CD4-positive, alpha-beta T cell (primary cell): ENCODE data around the gene ELF4. TPM values are rescaled to one million over a fixed set of nuclear protein-coding genes. Genes with fewer than 3 reads are reported as not detected.

Experiments
- ATAC-seq: fragments of 200-7000 bp; cut with Tn5 transposase; one replicate; pipeline ENCODE4 v1.10.0; 2022; ENCODE audit warnings: mild to moderate bottlenecking; ENCODE audit not compliant: poor library complexity
- CTCF ChIA-PET: fragments of 350-600 bp; sonication (Branson Sonifier 250); formaldehyde crosslinking; loops from one replicate; lab custom pipeline; 2021; ENCODE audit warnings: antibody characterized with exemption, inconsistent platforms; lab: Charles Lee
- POLR2A ChIA-PET: fragments of 350-600 bp; sonication (Branson Sonifier 250); formaldehyde crosslinking; loops from one replicate; lab custom pipeline; 2021; ENCODE audit warnings: antibody characterized with exemption, inconsistent platforms; lab: Charles Lee
- DNase-seq, 14 experiments: peaks; one replicate each; pipeline ENCODE4 v3.0.0-alpha.2; 2013 to 2020; ENCODE audit warnings: mixed read lengths in 2 of 14
- H3K27ac ChIP-seq, 2 donors: one replicate each; pipeline versions ENCODE4 v1.5.1 to v1.7.0; 2013; ENCODE audit warnings: low read length in 2 of 2, low read depth in 1 of 2, mild to moderate bottlenecking in 1 of 2
- H3K27me3 ChIP-seq, 2 experiments: 1 replicate in 1 of 2; 2 replicates in 1 of 2; pipeline versions ENCODE4 v1.6.1 to v1.7.0; 2013; ENCODE audit warnings: low read length in 2 of 2, control low read depth in 1 of 2, mild to moderate bottlenecking in 1 of 2, moderate library complexity in 1 of 2; ENCODE audit not compliant: insufficient read depth in 2 of 2, control insufficient read depth in 1 of 2
- H3K36me3 ChIP-seq: one replicate; pipeline ENCODE4 v1.6.1; 2013; ENCODE audit warnings: low read length, control low read depth; ENCODE audit not compliant: insufficient read depth
- H3K4me1 ChIP-seq: one replicate; pipeline ENCODE4 v1.6.1; 2013; ENCODE audit warnings: low read length, control low read depth; ENCODE audit not compliant: insufficient read depth
- H3K4me3 ChIP-seq: one replicate; pipeline ENCODE4 v1.5.1; 2013; ENCODE audit warnings: mild to moderate bottlenecking, low read length, moderate library complexity
- H3K9me3 ChIP-seq, 2 experiments: 1 replicate in 1 of 2; 2 replicates in 1 of 2; pipeline versions ENCODE4 v1.6.1 to v1.7.0; 2013; ENCODE audit warnings: low read length in 2 of 2, mild to moderate bottlenecking in 2 of 2, control low read depth in 1 of 2, moderate library complexity in 1 of 2; ENCODE audit not compliant: control insufficient read depth in 1 of 2, insufficient read depth in 1 of 2
- H3K27ac Mint-ChIP-seq: one replicate; pipeline ENCODE4 v1.8.0; 2020; ENCODE audit warnings: mixed read lengths
- H3K27me3 Mint-ChIP-seq: one replicate; pipeline ENCODE4 v1.8.0; 2021; ENCODE audit warnings: mixed read lengths
- H3K36me3 Mint-ChIP-seq: one replicate; pipeline ENCODE4 v1.8.0; 2021; ENCODE audit warnings: low read depth, mixed read lengths
- H3K4me1 Mint-ChIP-seq: one replicate; pipeline ENCODE4 v1.8.0; 2021; ENCODE audit warnings: low read depth, mixed read lengths
- H3K4me3 Mint-ChIP-seq: one replicate; pipeline ENCODE4 v1.8.0; 2020; ENCODE audit warnings: mild to moderate bottlenecking, mixed read lengths
- H3K9me3 Mint-ChIP-seq: one replicate; pipeline ENCODE4 v1.8.0; 2020; ENCODE audit warnings: mixed read lengths
- intact Hi-C, 2 experiments: fragments of 100-400 bp; cut with DNase I in 1 of 2; cut with micrococcal nuclease in 1 of 2; formaldehyde crosslinking; loops; one replicate each; pipeline versions ENCODE4 v1.15.1 to v1.9.0; 2023 to 2025; cut with DNase I, micrococcal nuclease
- total RNA-seq, 174 experiments: library from RNA in 2 of 174; stranded (reverse) in 2 of 174; gene quantifications; one replicate each; pipeline ENCODE4 v1.2.3 and lab custom pipeline; 2021 to 2026
- TF ChIP-seq, protein P1 (sequence below): fragments of 200-600 bp; IDR thresholded peaks from one replicate; pipeline ENCODE4 v1.8.0; 2022; ENCODE audit warnings: antibody characterized with exemption, mild to moderate bottlenecking

ELF4 gene
- total RNA-seq, 2 experiments from 2014 or later: 17.3 to 17.4 TPM

DNA sequence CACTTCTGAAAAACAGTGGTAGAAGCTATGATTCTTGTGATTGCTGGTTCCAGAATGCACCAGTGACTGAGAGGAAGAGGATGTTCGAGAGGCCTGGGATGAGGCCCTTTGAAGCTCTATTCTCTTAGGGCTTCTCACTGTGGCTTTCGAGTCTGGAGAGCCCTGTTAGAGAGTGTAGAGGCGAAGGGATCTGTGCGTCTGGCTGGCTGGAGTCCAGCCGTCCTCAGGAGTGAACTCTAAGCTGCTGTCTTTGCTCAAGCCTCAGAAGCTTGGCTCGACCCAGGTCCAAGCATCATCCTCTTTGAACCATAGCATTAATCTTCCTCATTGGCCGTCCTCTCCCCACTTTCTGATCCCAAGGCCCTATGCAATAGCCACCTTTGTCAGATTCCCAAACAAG, 51.6 kb downstream of the ELF4 start:
- Mint-ChIP-seq H3K36me3 (peaks cover 17% of the 10 kb centered on the region), H3K9me3 (no peaks in the 10 kb centered on the region), H3K27ac (no peak overlapping the region), H3K27me3 (no peaks in the 10 kb centered on the region), H3K4me1 (peaks cover 10% of the 10 kb centered on the region), H3K4me3 (no peak overlapping the region)
- TF ChIP-seq, protein P1, sequence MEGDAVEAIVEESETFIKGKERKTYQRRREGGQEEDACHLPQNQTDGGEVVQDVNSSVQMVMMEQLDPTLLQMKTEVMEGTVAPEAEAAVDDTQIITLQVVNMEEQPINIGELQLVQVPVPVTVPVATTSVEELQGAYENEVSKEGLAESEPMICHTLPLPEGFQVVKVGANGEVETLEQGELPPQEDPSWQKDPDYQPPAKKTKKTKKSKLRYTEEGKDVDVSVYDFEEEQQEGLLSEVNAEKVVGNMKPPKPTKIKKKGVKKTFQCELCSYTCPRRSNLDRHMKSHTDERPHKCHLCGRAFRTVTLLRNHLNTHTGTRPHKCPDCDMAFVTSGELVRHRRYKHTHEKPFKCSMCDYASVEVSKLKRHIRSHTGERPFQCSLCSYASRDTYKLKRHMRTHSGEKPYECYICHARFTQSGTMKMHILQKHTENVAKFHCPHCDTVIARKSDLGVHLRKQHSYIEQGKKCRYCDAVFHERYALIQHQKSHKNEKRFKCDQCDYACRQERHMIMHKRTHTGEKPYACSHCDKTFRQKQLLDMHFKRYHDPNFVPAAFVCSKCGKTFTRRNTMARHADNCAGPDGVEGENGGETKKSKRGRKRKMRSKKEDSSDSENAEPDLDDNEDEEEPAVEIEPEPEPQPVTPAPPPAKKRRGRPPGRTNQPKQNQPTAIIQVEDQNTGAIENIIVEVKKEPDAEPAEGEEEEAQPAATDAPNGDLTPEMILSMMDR: no peak
- Histone ChIP-seq H3K9me3 (no peaks in the 10 kb centered on the region), H3K36me3 (peaks cover 5% of the 10 kb centered on the region), H3K27ac (no peak overlapping the region), H3K27me3 (no peaks in the 10 kb centered on the region), H3K4me1 (peaks cover 13% of the 10 kb centered on the region), H3K4me3 (no peak overlapping the region)
- POLR2A ChIA-PET: no interaction called here
- CTCF ChIA-PET: interaction anchor here (0.8 kb wide), 1 partner anchor 62 kb away, joined by 3 read pairs; no protein-coding TSS in a partner anchor
- intact Hi-C loops: loop anchor here in 1 of 2 experiments (1.0 kb wide), 1 partner anchor 131 kb away; no protein-coding TSS in a partner anchor
- DNase-seq (no peak), ATAC-seq (no peak)

DNA sequence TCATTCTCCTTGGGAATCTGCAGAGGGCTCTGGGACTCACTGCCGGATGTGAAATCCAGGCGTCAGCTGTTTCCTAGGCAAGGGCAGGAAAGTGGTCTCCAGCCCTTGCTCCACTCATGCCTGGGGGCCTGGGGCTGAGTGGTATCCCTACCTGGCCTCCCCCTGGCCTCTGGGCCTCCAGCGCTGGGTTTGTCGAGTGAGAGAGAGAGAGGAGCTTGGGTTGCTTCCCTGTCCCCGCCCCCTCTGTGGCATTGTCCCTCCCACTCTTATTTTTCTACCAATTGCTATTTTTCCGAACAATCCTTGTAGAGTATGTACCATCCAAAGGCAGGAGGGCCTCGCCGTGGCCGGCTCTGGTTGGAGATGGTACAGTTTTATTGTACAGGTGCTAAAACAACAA, 53.1 kb downstream of the ELF4 start:
- ATAC-seq: no peak
- Histone ChIP-seq H3K9me3 (no peaks in the 10 kb centered on the region), H3K36me3 (peaks cover 16% of the 10 kb centered on the region), H3K27me3 (no peaks in the 10 kb centered on the region), H3K4me1 (peaks cover 13% of the 10 kb centered on the region), H3K27ac (no peak overlapping the region), H3K4me3 (no peak overlapping the region)
- intact Hi-C loops: no loop called here
- no peaks in the 10 kb centered on the region for H3K27me3 Mint-ChIP-seq
- POLR2A ChIA-PET: no interaction called here
- DNase-seq: no peak
- TF ChIP-seq, protein P1: no peak
- CTCF ChIA-PET: no interaction called here
- peaks cover 23% of the 10 kb centered on the region for H3K36me3 Mint-ChIP-seq
- peaks cover 10% of the 10 kb centered on the region for H3K4me1 Mint-ChIP-seq
- no peaks in the 10 kb centered on the region for H3K9me3 Mint-ChIP-seq
- no peak overlapping the region for H3K27ac Mint-ChIP-seq
- no peak overlapping the region for H3K4me3 Mint-ChIP-seq

DNA sequence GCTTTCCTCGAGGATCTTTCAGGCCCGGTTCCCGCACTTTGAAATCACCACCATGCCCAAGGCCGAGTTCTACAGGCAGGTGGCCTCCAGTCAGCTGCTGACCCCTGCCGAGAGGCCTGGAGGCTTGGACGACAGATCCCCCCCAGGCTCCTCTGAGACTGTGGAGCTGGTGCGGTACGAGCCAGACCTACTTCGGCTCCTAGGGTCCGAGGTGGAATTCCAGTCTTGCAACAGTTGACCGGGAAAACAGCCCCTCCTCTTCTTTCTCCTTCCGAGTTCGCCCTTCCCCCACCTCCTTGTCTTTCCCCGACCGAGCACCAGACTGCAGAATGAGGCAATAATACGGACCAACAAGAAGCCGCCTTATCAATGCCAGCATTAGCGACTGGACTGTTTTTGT, 54.4 kb downstream of the ELF4 start:
- Histone ChIP-seq H3K4me1 (peaks cover 10% of the 10 kb centered on the region), H3K9me3 (no peaks in the 10 kb centered on the region), H3K4me3 (no peak overlapping the region), H3K36me3 (peaks cover 29% of the 10 kb centered on the region), H3K27me3 (no peaks in the 10 kb centered on the region), H3K27ac (no peak overlapping the region)
- DNase-seq: no peak
- intact Hi-C loops: no loop called here
- Mint-ChIP-seq H3K36me3 (peaks cover 27% of the 10 kb centered on the region), H3K4me3 (no peak overlapping the region), H3K4me1 (peaks cover 10% of the 10 kb centered on the region), H3K27me3 (no peaks in the 10 kb centered on the region), H3K9me3 (no peaks in the 10 kb centered on the region), H3K27ac (no peak overlapping the region)
- no peak for ATAC-seq
- CTCF ChIA-PET: no interaction called here
- TF ChIP-seq, protein P1: no peak
- POLR2A ChIA-PET: no interaction called here
